Iris pigment epithelial cell (primary cell): Measurements from ENCODE around the gene RFPL2.
"Not testable (repeated sequence)": the region's sequence is repeated elsewhere in the genome, so short reads cannot be mapped to it uniquely, and the experiment has no call there.

Experiments used
- DNase-seq: peaks from one replicate; pipeline ENCODE4 v3.0.0-alpha.2; 2011; ENCODE audit warnings: low read depth

RFPL2 gene

DNA sequence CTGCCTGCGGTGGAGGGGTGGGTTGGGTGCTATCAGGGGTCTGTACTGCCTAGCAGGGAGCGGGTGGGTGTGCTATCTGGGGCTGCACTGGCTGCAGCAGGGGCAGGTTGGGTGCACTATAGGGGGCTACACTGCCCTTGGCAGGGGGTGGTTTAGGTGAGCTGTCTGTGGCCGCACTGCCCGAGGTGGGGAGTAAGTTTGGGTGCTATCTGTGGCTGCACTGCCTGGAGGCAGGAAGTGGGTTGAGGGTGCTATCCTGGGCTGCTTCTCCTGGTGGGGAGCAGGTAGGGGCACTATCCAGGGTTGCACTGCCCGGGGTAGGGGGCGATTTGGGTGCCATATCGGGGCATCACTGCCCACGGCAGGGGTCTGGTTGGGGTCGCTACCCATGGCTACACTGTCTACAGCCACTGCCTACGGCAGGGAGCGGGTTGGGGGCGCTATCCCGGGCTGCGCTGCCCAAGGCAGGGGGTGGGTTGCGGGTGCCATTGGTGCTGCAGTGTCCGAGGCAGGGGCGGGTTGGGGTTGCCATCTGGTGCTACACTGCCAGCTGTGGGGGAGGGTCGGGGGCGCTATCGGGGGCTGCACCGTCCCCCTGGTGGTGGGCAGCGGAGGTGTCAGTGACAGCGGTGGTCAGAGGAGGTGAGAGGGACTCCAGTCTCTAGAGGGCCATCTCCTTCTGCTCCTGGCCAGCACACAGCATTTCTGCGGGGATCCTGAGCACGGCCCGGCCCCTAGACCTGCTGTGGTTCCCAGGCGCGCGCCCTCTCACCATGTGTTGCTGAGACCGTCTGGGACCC is 1.3 kb upstream of the RFPL2 start:
- no peak for DNase-seq

DNA sequence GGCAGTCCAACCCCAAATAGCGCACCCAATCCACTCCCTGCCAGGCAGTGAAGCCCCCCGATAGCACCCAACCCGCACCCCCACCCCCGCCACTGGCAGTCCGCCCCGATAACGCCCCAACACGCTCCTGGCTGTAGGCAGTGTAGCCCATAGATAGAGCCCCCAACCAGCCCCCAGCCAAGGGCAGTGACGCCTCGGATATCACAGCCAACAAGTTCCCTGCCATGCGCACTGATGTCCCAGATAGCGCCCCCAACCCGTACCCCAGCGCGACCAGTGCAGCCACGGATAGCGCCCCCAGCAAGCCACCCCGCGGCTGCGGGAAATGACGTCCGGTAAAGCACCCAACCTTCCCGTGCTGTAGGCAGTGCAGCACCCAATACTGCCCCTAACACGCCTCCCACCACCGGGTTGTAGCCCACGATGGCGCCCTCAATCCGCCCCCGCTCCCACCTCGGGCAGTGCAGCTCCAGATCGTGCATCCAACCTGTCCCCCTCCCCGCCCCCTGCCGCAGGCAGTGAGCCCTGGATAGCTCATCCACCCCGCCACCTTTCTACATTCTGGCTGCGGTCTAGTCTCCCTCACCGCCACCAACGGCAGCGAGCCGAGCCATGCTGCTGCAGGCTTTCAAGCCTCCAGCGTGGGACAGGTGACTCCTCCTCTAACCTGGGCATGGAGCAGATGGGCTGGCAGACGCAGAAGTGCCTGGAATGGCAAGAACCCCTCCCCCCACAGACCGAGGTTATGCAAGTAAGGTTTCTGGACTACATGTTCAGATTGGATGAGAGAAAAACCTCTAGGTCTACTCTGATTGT is 625 bp downstream of the RFPL2 start:
- no peak for DNase-seq

GRCh38 chr22:32203181-32204039 is 1.5 kb downstream of the RFPL2 start:
- DNase-seq = no peak

DNA sequence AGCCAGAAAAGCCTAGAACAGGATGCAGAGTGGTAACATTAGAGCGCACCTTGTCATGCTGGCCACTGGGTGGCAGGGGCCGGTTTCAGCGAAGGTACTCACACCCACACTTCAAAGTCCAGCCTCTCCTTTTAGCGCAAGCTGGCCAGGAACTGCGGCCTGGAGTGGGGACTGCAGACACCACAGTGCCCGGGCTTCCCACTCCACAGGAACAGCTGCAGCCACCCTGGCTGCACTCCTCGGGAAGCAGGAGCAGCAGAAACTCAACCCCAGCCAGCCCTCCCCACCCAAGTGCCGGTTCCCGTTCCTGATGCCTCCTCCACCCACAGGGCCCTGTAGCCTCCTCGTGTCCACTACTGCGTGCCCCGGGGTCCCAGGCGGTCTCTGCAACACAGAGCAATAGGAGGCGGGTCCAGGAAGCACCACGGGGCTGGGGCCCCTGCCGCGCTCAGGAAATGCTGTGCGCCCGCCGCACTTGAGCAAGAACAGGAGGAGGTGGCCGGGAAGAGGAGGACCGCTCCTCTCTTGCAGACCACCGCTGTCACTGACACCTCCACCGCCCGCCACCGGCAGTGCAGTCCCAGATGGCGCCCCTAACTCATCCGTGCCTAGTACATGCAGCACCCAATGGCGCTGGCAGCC is 2.2 kb downstream of the RFPL2 start:
- DNase-seq = peak; percentile 34

DNA sequence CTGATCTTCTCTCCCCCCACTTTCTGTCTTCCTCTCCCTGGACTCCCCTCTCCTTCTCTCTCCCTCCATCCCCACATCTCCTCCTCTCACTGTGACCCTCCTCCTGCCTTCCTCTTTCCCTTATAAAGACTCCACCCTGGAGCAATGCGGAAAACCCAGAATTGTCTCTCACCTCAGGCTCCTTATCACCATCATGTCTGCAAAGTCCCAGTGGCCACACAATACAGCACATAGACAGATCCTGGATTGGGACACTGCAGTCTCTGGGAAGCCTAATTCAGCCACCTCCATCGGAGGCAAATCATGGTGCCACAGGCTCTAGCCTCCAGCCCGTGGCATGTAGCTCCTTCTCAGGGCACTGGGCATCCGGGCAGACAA is 2.7 kb downstream of the RFPL2 start:
- DNase-seq = no peak

GRCh38 chr22:32200752-32201151 is 4.1 kb downstream of the RFPL2 start:
- DNase-seq = no peak

- DNase-seq = no peak
These were observed 4.9 kb downstream of the RFPL2 start for GRCh38 chr22:32199961-32200360.

GRCh38 chr22:32199341-32199740 is 5.5 kb downstream of the RFPL2 start:
- DNase-seq = no peak

GRCh38 chr22:32197553-32198226 is 7.2 kb downstream of the RFPL2 start:
- DNase-seq = not testable (repeated sequence)

GRCh38 chr22:32195900-32196299 is 9.0 kb downstream of the RFPL2 start:
- not testable (repeated sequence) for DNase-seq

- not testable (repeated sequence) for DNase-seq
These were observed 11.5 kb downstream of the RFPL2 start for GRCh38 chr22:32193346-32193745.

GRCh38 chr22:32191021-32191420 is 13.9 kb downstream of the RFPL2 start:
- DNase-seq = not testable (repeated sequence)

DNA sequence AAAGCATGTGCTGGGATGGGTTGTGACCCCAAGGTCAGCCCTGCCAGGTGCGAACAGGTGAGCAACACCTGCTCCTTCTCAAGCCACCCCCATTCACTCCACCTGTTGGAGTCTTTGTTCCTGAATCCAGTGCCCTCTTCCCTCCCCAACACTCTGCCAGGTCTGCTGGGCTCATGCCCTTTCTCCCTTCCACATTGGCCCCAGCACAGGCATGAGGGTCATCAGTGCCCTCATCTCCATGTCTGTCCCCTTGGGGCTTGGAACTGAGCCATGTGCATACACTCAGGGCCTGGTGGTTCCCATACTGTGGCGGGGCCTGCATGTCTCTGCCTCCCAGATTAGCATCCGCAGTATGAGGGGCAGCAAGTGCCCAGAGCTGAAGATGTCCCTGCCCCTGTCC is 19.1 kb downstream of the RFPL2 start:
- no peak for DNase-seq

DNA sequence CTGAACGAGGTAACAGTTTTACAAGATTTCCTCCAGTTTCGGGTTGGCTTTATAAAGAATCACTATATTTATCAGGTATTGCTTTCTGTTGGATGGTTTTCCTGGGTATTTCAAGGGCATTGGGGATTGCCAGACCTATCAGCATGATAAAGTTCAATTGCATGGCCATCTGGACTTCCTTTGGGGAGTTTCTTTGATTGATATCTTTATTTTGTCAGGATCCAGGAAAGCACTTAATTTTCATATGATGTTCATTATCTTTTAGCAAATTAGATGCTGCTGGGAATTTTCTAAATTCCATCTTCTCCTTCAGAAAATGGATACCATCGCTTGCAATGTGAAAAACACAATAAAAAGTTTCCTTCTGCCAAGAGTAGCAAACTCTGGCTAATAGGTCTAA is 21.2 kb downstream of the RFPL2 start:
- DNase-seq = no peak

GRCh38 chr22:32181043-32181442 is 23.8 kb downstream of the RFPL2 start:
- no peak for DNase-seq

DNA sequence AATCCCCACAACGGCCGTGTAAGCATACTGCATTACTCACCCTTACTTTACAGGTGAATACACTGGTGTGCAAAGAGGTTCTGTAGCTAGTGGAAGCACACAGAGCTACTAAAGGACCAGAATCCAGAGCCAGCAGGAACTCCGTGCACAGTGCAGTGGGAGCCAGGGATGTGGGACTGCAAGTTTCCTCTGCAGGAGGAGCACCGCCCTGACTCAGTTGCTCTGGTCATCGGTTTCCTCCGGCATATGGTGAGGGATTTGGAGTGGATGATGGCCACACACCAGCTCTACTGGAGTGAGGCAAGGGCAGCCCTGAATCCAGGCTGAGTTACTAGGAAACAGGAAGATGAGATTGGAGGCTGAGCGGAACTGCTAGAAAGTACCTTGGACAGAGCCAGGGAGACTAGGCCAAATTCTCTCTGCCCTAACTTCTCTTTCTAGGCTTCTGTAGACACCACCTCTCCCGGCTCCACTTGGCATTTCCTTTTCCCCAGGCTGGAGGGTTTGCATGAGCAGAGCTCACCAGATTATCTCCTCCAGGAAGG is 27.6 kb downstream of the RFPL2 start:
- DNase-seq = no peak

- DNase-seq = no peak
These were observed 28.9 kb downstream of the RFPL2 start for GRCh38 chr22:32175683-32176644.

DNA sequence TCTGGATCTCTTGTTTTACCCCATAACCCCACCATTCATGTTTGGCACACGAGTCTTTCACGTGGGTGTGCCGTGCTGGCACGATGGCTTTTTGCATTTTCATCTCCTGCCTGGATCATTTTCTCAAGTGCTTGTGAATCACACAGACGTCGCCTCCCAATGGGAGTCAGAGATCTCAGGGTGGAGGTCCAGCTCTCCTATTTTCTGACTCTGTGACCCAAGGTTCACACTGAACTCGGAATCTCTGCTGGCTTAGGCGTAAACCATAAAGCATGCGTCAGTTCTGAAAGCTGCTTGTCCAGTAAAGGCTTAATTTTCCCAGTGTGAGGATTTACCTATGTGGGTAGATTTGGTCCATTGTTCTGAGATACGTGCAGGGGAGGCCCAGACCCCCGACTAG is 29.8 kb downstream of the RFPL2 start:
- no peak for DNase-seq

- DNase-seq = no peak
These were observed 39.2 kb downstream of the RFPL2 start for GRCh38 chr22:32165681-32166080.
